K562 (cell line): Measurements from ENCODE around the gene CLK4. TPM values are rescaled to one million over a fixed set of nuclear protein-coding genes. Genes with fewer than 3 reads are reported as not detected.
A peak's percentile ranks its signal among the peaks of the same experiment; 100 is the strongest.

Source experiments
- ATAC-seq: fragments of 200-7000 bp; cut with Tn5 transposase; 3 replicates; pipeline ENCODE4 v1.9.1; 2020; ENCODE audit warnings: moderate library complexity
- BruUV-seq: library from RNA; stranded (reverse); fragments of 400-500 nt; replicated peaks from 2 replicates; lab custom pipeline; 2021; lab: Mats Ljungman, UMichigan
- CTCF ChIA-PET: fragments of 300-600 bp; formaldehyde crosslinking; extraction: SDS; loops from one replicate; lab custom pipeline; 2021; ENCODE audit warnings: low intra/inter-chr PET ratio; lab: Yijun Ruan, JAX
- POLR2A ChIA-PET: fragments of 300-600, 350-650 bp; sonication (Branson Sonifier 250); formaldehyde crosslinking; extraction: SDS; loops from one replicate; lab custom pipeline; 2021; ENCODE audit warnings: antibody characterized with exemption, inconsistent platforms; lab: Yijun Ruan, JAX
- DNase-seq, 4 experiments: peaks; one replicate each; pipeline versions ENCODE4 v3.0.0 to v3.0.0-alpha.2; 2011 to 2018; ENCODE audit warnings: low spot score in 3 of 4, mixed read lengths in 3 of 4; ENCODE audit errors: extremely low read depth in 1 of 4
- FAIRE-seq: peaks from 2 replicates; lab custom pipeline; 2011; peaks lifted over from hg19 to GRCh38; lab: Jason Lieb, UNC
- H2AFZ ChIP-seq: 2 replicates; pipeline ENCODE4 v1.6.0; 2011; ENCODE audit warnings: low read depth, low read length, control low read depth, inconsistent platforms
- H3K27ac ChIP-seq: fragments of 200-600 bp; 3 replicates; pipeline ENCODE4 v1.8.0; 2011; ENCODE audit warnings: low read depth, mild to moderate bottlenecking, control low read depth, inconsistent platforms, low read length, moderate library complexity, mixed read lengths; ENCODE audit errors: extremely low read depth
- H3K27me3 ChIP-seq, 2 experiments: fragments of 300-600 bp in 1 of 2; 2 replicates in 1 of 2; 3 replicates in 1 of 2; pipeline versions ENCODE4 v1.6.0 to v1.8.0; 2011; ENCODE audit warnings: inconsistent platforms in 2 of 2, low read length in 2 of 2, mild to moderate bottlenecking in 1 of 2, mixed read lengths in 1 of 2, moderate library complexity in 1 of 2; ENCODE audit not compliant: control insufficient read depth in 2 of 2, insufficient read depth in 2 of 2
- H3K36me3 ChIP-seq: fragments of 300-600 bp; 3 replicates; pipeline ENCODE4 v1.8.0; 2011; ENCODE audit warnings: mild to moderate bottlenecking, low read length, inconsistent platforms; ENCODE audit not compliant: control insufficient read depth, insufficient read depth
- H3K4me1 ChIP-seq, 2 experiments: fragments of 200-600 bp in 1 of 2; replicated peaks in 1 of 2; 2 replicates in 1 of 2; 3 replicates in 1 of 2; pipeline versions ENCODE4 v1.5.1 to v1.8.0; 2011; ENCODE audit warnings: inconsistent platforms in 2 of 2, low read length in 2 of 2, mild to moderate bottlenecking in 1 of 2, mixed read lengths in 1 of 2, moderate library complexity in 1 of 2; ENCODE audit not compliant: control insufficient read depth in 2 of 2, insufficient read depth in 2 of 2
- H3K4me2 ChIP-seq: 2 replicates; pipeline ENCODE4 v1.6.1; 2011; ENCODE audit warnings: low read length, control low read depth, inconsistent platforms, mixed read lengths; ENCODE audit not compliant: insufficient read depth
- H3K4me3 ChIP-seq: fragments of 200-600 bp; sonication (generic), shearing (Covaris generic); 2 replicates; pipeline ENCODE4 v1.5.1; 2016; ENCODE audit warnings: control low read depth, inconsistent platforms
- H3K79me2 ChIP-seq: fragments of 200-600 bp; 3 replicates; pipeline ENCODE4 v1.8.0; 2011; ENCODE audit warnings: low read length, inconsistent platforms; ENCODE audit not compliant: control insufficient read depth, insufficient read depth
- H3K9ac ChIP-seq, 2 experiments: 2 replicates each; pipeline versions ENCODE4 v1.6.0 to v1.6.1; 2011; ENCODE audit warnings: low read depth in 2 of 2, low read length in 2 of 2, control low read depth in 1 of 2, inconsistent platforms in 1 of 2, mild to moderate bottlenecking in 1 of 2, mixed read lengths in 1 of 2; ENCODE audit not compliant: insufficient read depth in 1 of 2
- H3K9me1 ChIP-seq: one replicate; pipeline ENCODE4 v1.6.0; 2011; ENCODE audit warnings: inconsistent platforms, mild to moderate bottlenecking, low read length, moderate library complexity; ENCODE audit not compliant: control insufficient read depth, insufficient read depth
- H3K9me3 ChIP-seq: replicated peaks from 2 replicates; pipeline ENCODE4 v1.5.1; 2011; ENCODE audit warnings: low read depth, low read length, inconsistent platforms; ENCODE audit not compliant: control insufficient read depth, insufficient read depth
- H4K20me1 ChIP-seq: replicated peaks from 2 replicates; pipeline ENCODE4 v1.6.1; 2011; ENCODE audit warnings: low read length, inconsistent platforms, mixed read lengths; ENCODE audit not compliant: control insufficient read depth, insufficient read depth
- IRF2 ChIP-seq: sonication (generic); formaldehyde crosslinking; IDR thresholded peaks from 2 replicates; pipeline ENCODE4 v1.8.1; 2022; ENCODE audit warnings: mild to moderate bottlenecking, missing genetic modification reagents
- ZBTB8A ChIP-seq: fragments of 450-650 bp; IDR thresholded peaks from 2 replicates; pipeline ENCODE4 v1.6.1; 2018; ENCODE audit warnings: mild to moderate bottlenecking, moderate library complexity; ENCODE audit not compliant: partially characterized antibody
- WGBS: fragments of 100-300 bp; shearing (Covaris generic); methylation state at CpG from one replicate; pipeline ENCODE4 v1.1.6; 2016; ENCODE audit warnings: low coverage, mixed read lengths; ENCODE audit not compliant: insufficient coverage; ENCODE audit errors: missing lambda C conversion rate; 5-methylcytosine and 5-hydroxymethylcytosine counted together
- in situ Hi-C: fragments of 300-500 bp; cut with MboI; formaldehyde crosslinking; loops from 4 replicates; pipeline ENCODE4 v1.15.0; 2018; ENCODE audit warnings: inconsistent platforms, mixed read lengths
- intact Hi-C: fragments of 100-400 bp; cut with micrococcal nuclease; formaldehyde crosslinking; loops from 2 replicates; pipeline ENCODE4 v1.14.2; 2022
- polyA plus RNA-seq, 8 experiments: library from polyadenylated mRNA; depleted of rRNA in 4 of 8; stranded (reverse) in 5 of 8; unstranded in 3 of 8; fragments of >200 nt; fragmentation: Nextera tagmentation in 2 of 8; fragmentation: Illumina TruSeq in 1 of 8; extraction: Ambion mirVana in 2 of 8; extraction: Trizol in 1 of 8; gene quantifications; 2 replicates each; pipeline versions ENCODE4 v1.2.1 to v1.2.3, GENCODE V29; 2011 to 2014; ENCODE audit warnings: inconsistent platforms in 1 of 8, missing spikeins in 1 of 8
- total RNA-seq, 7 experiments: library from RNA; depleted of rRNA in 6 of 7; stranded (reverse); fragments of >200 nt in 6 of 7; fragmentation: Illumina TruSeq in 2 of 7; extraction: Trizol in 2 of 7; gene quantifications; 2 replicates each; pipeline versions ENCODE4 v1.2.1 to v1.2.3, GENCODE V29; 2011 to 2021; ENCODE audit warnings: low replicate concordance in 1 of 7
- TF ChIP-seq, protein P1 (sequence below): sonication (generic); formaldehyde crosslinking; IDR thresholded peaks from 2 replicates; pipeline ENCODE4 v1.8.1; 2023; ENCODE audit warnings: mild to moderate bottlenecking, missing genetic modification reagents

CLK4 gene
- total and polyA plus RNA-seq, 9 of the 15 experiments (the other 6 are each of a cell fraction or from before 2014, with no cell fraction given): 10.5 to 23.1 (median 13.9) TPM

DNA sequence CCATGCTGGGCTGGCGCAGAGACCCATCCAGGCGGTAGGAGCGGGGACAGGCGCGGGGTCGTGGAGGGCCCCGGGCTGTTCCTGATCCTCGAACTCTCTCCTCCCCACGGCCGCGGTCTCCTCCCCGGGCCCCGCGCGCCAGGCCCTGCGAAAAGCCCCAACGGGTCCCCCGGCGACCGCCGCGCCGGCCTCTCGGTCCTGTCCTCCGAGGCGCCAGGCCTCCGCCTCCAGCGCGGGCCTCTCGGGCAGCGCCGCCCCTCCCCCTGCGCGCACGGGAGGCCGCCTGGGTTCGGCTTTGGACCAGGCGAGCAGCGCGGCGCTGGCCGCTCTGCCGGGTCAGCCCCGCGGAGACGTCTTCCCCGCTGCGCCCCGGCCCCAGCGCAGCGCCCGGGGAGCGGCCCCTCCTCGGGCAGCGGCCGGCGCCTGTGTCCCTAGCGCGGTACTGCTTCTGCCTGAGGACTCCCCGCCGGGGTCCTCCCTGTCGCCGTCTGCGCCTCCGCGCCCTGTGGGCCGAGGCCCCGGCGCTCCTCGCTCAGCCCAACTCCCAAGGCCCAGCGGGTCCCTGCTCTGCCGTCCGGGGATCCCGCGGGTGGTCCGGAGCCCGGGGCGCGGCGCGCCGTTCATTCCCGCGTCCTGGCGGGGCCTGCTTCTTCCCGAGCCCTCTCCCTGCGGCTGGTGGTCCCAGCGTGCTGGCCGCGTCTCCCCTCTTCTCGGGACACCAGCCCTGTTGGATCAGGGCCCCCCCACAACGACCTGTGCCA, 50.1 kb downstream of the CLK4 start:
- TF ChIP-seq IRF2 (CRISPR knock-in tag) (no peak), ZBTB8A (no peak)
- TF ChIP-seq, protein P1, sequence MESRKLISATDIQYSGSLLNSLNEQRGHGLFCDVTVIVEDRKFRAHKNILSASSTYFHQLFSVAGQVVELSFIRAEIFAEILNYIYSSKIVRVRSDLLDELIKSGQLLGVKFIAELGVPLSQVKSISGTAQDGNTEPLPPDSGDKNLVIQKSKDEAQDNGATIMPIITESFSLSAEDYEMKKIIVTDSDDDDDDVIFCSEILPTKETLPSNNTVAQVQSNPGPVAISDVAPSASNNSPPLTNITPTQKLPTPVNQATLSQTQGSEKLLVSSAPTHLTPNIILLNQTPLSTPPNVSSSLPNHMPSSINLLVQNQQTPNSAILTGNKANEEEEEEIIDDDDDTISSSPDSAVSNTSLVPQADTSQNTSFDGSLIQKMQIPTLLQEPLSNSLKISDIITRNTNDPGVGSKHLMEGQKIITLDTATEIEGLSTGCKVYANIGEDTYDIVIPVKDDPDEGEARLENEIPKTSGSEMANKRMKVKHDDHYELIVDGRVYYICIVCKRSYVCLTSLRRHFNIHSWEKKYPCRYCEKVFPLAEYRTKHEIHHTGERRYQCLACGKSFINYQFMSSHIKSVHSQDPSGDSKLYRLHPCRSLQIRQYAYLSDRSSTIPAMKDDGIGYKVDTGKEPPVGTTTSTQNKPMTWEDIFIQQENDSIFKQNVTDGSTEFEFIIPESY (CRISPR knock-in tag): 0 out of 2 replicates have a peak, but pooled peaks have one; percentile 44
- TF ChIP-seq, all 486 proteins: peak for 1
- no TSS peak for BruUV-seq
- no peaks in the 10 kb centered on the region; a peak in 1 of 5 replicates for H3K4me1 ChIP-seq
- DNase-seq (no peak), FAIRE-seq (no peak), ATAC-seq (no peak)
- no peak overlapping the region for H3K4me2 ChIP-seq
- POLR2A ChIA-PET: no interaction called here
- CTCF ChIA-PET: no interaction called here
- H3K36me3 ChIP-seq: no peaks in the 10 kb centered on the region
- intact Hi-C loops (no loop called here), in situ Hi-C loops (no loop called here)
- 74% methylated on average over 7 of the region's 92 CpGs for WGBS
- H3K9me3 ChIP-seq: no peaks in the 10 kb centered on the region
- no peaks in the 10 kb centered on the region for H3K9me1 ChIP-seq
- H3K4me3 ChIP-seq: no peak overlapping the region
- no peak overlapping the region for H3K9ac ChIP-seq
- H3K27me3 ChIP-seq: peaks cover 2 to 39% of the 10 kb centered on the region in 2 experiments; a peak in 4 of 5 replicates
- H2AFZ ChIP-seq: no peak overlapping the region
- no peak overlapping the region for H3K27ac ChIP-seq
- H3K79me2 ChIP-seq: no peaks in the 10 kb centered on the region
- no peaks in the 10 kb centered on the region for H4K20me1 ChIP-seq
